Adipocyte (in vitro differentiated cells): ENCODE results near the gene PHF21A.
A peak's percentile ranks its signal among the peaks of the same experiment; 100 is the strongest.

Source experiments
- DNase-seq: peaks from one replicate; pipeline ENCODE4 v3.0.0-alpha.2; 2015; ENCODE audit warnings: low read depth
- H3K27me3 ChIP-seq: replicated peaks from 2 replicates; pipeline ENCODE4 v1.7.0; 2013; ENCODE audit warnings: mild to moderate bottlenecking, low read length, moderate library complexity; ENCODE audit not compliant: control insufficient read depth, insufficient read depth
- H3K36me3 ChIP-seq: 2 replicates; pipeline ENCODE4 v1.7.0; 2013; ENCODE audit warnings: low read length, mild to moderate bottlenecking, moderate library complexity; ENCODE audit not compliant: control insufficient read depth, insufficient read depth, severe bottlenecking
- H3K4me1 ChIP-seq: 2 replicates; pipeline ENCODE4 v1.7.0; 2013; ENCODE audit warnings: mild to moderate bottlenecking, low read length, moderate library complexity; ENCODE audit not compliant: control insufficient read depth, insufficient read depth
- H3K4me3 ChIP-seq: 2 replicates; pipeline ENCODE4 v1.7.0; 2013; ENCODE audit warnings: mild to moderate bottlenecking, low read length, moderate library complexity
- H3K9ac ChIP-seq: 2 replicates; pipeline ENCODE4 v1.7.0; 2013; ENCODE audit warnings: mild to moderate bottlenecking, low read length, moderate library complexity
- H3K9me3 ChIP-seq: 2 replicates; pipeline ENCODE4 v1.7.0; 2013; ENCODE audit warnings: mild to moderate bottlenecking, low read length, moderate library complexity; ENCODE audit not compliant: control insufficient read depth

PHF21A gene

GRCh38 chr11:45896422-45896984, 224.8 kb downstream of the PHF21A start:
- H3K9ac ChIP-seq: no peak overlapping the region
- H3K4me3 ChIP-seq: no peak overlapping the region
- no peak for DNase-seq
- H3K4me1 ChIP-seq: peaks cover 20% of the 10 kb centered on the region
- H3K36me3 ChIP-seq: no peaks in the 10 kb centered on the region
- H3K27me3 ChIP-seq: peaks cover 25% of the 10 kb centered on the region
- no peaks in the 10 kb centered on the region for H3K9me3 ChIP-seq

DNA sequence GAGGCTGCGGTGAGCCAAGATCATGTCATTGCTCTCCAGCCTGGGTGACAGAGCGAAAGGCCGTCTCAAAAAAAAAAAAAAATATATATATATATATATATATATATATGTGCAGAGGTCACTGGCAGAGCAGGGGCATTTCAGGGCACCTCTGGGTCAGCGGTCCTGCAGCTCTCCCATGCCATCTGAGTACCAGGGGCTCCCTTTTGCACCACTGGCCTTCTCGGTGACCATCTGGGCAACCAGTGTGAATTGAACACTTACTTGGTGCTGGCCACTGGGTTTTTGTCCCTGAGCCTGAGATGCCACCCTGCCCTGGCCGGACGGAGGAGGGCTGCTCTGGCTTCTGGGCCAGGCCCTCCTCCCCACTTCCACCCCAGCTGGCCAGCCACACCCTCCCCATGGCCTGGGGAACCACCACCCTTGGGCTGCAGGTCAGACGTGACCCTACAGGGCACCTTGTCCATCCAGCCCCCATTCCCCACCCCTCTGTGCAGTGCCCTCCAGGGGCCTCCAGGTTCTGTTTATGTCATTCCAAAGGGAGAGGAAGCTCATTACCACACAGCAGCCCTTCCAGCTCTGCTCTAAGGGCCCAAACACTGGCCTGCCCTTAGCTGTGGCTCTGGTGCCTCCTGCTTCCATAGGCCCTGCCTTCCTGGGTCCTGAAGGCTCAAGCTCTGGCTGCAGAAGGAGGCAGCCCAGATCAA, 225.5 kb downstream of the PHF21A start:
- H3K36me3 ChIP-seq: no peaks in the 10 kb centered on the region
- H3K9ac ChIP-seq: no peak overlapping the region
- peaks cover 18% of the 10 kb centered on the region for H3K4me1 ChIP-seq
- peaks cover 25% of the 10 kb centered on the region for H3K27me3 ChIP-seq
- no peak overlapping the region for H3K4me3 ChIP-seq
- no peak for DNase-seq
- no peaks in the 10 kb centered on the region for H3K9me3 ChIP-seq

DNA sequence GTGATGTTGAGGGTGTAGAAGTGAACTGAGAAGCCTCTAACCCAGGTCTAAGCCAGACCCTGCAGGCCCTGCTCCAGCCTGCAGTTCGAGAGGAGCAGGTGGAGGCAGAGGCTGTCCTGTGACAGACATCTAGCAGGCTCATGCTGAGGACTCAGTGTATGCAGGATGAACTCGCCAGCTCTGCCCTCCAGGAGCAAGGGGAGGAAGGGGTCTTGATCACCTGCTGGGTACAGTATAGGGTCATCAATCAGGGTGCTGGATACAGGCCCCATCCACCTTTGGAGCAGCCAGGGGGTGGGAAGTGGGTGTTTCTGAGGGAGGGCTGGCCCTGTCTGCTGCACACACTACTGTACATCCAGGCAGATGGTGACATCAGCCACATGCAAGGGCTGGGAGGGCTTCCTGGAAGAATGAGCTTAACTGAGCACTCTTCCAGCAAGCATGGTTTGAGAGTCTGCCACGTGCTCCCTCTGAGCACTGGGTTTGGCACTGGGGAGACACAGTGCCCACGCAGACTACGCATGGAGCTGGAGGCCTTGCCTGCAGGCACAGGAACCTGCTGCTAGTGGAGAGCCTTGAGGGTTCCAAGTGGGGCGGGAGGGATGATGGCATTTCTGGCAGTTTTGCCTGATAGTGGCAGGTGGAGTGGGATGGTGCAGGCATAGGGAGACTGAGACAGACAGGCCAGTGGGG, 226.6 kb downstream of the PHF21A start:
- DNase-seq: no peak
- no peaks in the 10 kb centered on the region for H3K36me3 ChIP-seq
- no peaks in the 10 kb centered on the region for H3K9me3 ChIP-seq
- peaks cover 14% of the 10 kb centered on the region for H3K4me1 ChIP-seq
- peaks cover 25% of the 10 kb centered on the region for H3K27me3 ChIP-seq
- no peak overlapping the region for H3K4me3 ChIP-seq
- no peak overlapping the region for H3K9ac ChIP-seq

DNA sequence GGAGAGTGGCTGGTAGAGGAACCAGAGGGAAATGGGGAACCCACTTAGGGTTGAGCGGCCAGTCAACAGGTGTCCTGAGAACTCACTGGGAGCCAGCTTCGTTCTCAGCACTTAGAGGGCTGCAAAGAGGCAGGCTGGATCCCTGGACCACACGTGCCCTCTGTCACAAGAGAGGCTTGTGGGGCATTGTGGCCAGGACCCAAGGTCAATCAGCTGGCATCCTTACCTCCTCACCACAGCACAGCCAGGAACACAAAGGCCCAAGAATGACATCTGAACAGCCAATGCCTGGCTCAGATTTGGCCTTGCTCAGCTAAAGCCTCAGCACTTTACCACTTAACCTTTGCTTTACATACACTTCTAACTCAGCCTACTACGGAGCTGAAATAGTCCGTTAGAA, 228.4 kb downstream of the PHF21A start:
- no peak for DNase-seq
- Histone ChIP-seq H3K9ac (no peak overlapping the region), H3K4me3 (no peak overlapping the region), H3K27me3 (peaks cover 23% of the 10 kb centered on the region), H3K4me1 (peaks cover 9% of the 10 kb centered on the region), H3K36me3 (no peaks in the 10 kb centered on the region), H3K9me3 (no peaks in the 10 kb centered on the region)

- H3K4me1 ChIP-seq: peaks cover 9% of the 10 kb centered on the region
Observed at GRCh38 chr11:45890886-45891550, 230.2 kb downstream of the PHF21A start.

GRCh38 chr11:45889966-45890365, 231.3 kb downstream of the PHF21A start:
- no peaks in the 10 kb centered on the region for H3K9me3 ChIP-seq
- no peak overlapping the region for H3K4me3 ChIP-seq
- no peak overlapping the region for H3K9ac ChIP-seq
- no peak for DNase-seq
- H3K4me1 ChIP-seq: peaks cover 9% of the 10 kb centered on the region
- H3K36me3 ChIP-seq: no peaks in the 10 kb centered on the region
- peaks cover 12% of the 10 kb centered on the region for H3K27me3 ChIP-seq

More at GRCh38 chr11:45890886-45891550, 230.2 kb downstream of the PHF21A start:
- H3K36me3 ChIP-seq: no peaks in the 10 kb centered on the region
- H3K4me3 ChIP-seq: no peak overlapping the region
- H3K27me3 ChIP-seq: peaks cover 11% of the 10 kb centered on the region
- H3K9ac ChIP-seq: no peak overlapping the region
- no peak for DNase-seq
- H3K9me3 ChIP-seq: no peaks in the 10 kb centered on the region

GRCh38 chr11:45889555-45889954, 231.7 kb downstream of the PHF21A start:
- no peak for DNase-seq
- H3K9me3 ChIP-seq: no peaks in the 10 kb centered on the region
- H3K4me1 ChIP-seq: peaks cover 9% of the 10 kb centered on the region
- no peaks in the 10 kb centered on the region for H3K36me3 ChIP-seq
- H3K9ac ChIP-seq: no peak overlapping the region
- H3K27me3 ChIP-seq: peaks cover 13% of the 10 kb centered on the region
- no peak overlapping the region for H3K4me3 ChIP-seq

DNA sequence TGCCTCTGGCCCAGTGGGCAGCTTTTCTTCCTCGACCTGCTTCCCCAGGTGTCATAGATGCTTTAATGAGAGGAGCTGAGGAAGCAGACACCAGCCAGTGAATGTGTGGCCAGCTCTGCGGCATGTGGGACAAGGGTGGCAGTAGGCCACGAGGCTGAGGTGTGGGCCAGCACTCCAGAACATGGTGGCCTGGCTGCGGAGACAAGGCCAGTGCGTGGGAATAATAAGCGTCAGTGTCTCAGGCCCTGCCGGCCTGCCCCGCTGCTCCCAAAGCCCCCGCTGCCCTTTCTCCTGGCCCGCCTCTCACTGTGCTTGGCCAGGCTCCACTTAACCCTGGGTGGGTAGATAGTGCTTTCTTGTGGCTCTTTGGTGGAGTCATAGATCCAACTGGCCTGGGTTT, 233.7 kb downstream of the PHF21A start:
- Histone ChIP-seq H3K4me1 (peaks cover 1% of the 10 kb centered on the region), H3K9me3 (no peaks in the 10 kb centered on the region), H3K9ac (no peak overlapping the region), H3K27me3 (peaks cover 4% of the 10 kb centered on the region), H3K4me3 (no peak overlapping the region), H3K36me3 (peaks cover 5% of the 10 kb centered on the region)
- DNase-seq: no peak

- DNase-seq: no peak
- Histone ChIP-seq H3K4me3 (no peak overlapping the region), H3K9me3 (no peaks in the 10 kb centered on the region), H3K9ac (no peak overlapping the region), H3K36me3 (peaks cover 11% of the 10 kb centered on the region), H3K27me3 (peaks cover 4% of the 10 kb centered on the region), H3K4me1 (no peaks in the 10 kb centered on the region)
Observed at GRCh38 chr11:45886816-45887520, 234.3 kb downstream of the PHF21A start.

DNA sequence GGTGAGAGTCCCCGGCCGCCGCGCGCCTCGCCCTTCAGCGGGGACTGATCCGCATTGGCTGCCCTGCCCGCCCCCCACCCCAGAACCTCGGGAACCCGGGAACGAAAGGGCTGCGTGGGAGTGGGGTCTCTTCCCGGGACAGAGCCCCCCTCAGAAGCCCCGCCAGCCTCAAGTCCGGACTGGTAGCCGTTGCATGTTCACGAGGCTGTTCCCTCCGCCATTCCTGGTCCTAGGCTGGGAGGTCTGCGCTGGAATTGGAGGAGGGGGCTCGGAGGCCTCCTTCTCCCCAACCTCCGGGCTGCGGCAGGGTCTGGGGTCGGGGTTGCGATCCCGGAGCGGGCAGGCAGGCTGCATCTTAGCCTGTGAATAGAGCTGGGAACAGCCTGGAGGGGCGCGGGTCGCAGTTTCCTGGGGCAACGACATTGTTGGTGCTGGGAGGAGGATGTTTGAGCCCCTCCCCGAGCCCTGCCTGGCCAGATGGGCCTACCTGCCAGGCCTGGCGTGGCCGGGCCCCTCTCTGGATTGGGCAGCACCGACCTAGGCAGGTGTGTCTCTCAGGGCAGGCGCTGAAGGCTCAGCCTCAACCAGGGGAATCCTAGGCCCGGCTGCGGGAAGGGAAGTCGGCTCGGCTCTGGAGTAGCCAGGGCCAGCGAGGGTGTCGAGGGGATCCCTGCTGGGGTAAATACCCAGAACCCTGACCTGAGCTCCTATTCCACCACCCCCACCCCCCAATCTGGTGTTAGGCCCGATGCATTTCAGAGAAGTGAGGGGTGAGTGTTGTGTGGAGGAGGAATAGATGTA, 235.1 kb downstream of the PHF21A start:
- no peak for DNase-seq
- H3K9me3 ChIP-seq: no peaks in the 10 kb centered on the region

More for the DNA sequence above, 235.1 kb downstream of the PHF21A start:
- Histone ChIP-seq H3K4me3 (peak overlapping the region; percentile 64), H3K4me1 (peaks cover 2% of the 10 kb centered on the region), H3K27me3 (peaks cover 4% of the 10 kb centered on the region), H3K9ac (no peak overlapping the region), H3K36me3 (peaks cover 19% of the 10 kb centered on the region)
